ENCODE measurements around the gene TRIAP1.

The TRIAP1 gene

GRCh38 chr12:120472521-120472920 lies 26.3 kb upstream of the TRIAP1 start:
- Histone ChIP-seq H2AFZ (ENCODE audit: low read depth, low read length) (no peak overlapping the region), H3K4me3 (ENCODE audit: low read length) (no peak overlapping the region), H3K4me1 (ENCODE audit: low read length) (peaks cover 10% of the 10 kb centered on the region; the same call in 1 of the 2 replicates), H3K4me2 (ENCODE audit: low read length) (no peak overlapping the region), H3K9me3 (ENCODE audit: insufficient read depth, low read length) (no peaks in the 10 kb centered on the region), H3K27me3 (ENCODE audit: low read depth, low read length) (no peaks in the 10 kb centered on the region), H4K20me1 (ENCODE audit: insufficient read depth, low read length) (peaks cover 14% of the 10 kb centered on the region), H3K9ac (ENCODE audit: low read length) (no peak overlapping the region), H3K36me3 (replicated peaks; ENCODE audit: low read depth, low read length) (peaks cover 1% of the 10 kb centered on the region), H3K79me2 (ENCODE audit: low read length) (peaks cover 27% of the 10 kb centered on the region), H3K27ac (ENCODE audit: low read length) (no peak overlapping the region)
- TF ChIP-seq CTCF (IDR thresholded peaks at IDR 0.05; ENCODE audit: low read depth, low read length) (no peak), EZH2phosphoT487 (IDR thresholded peaks at IDR 0.05; ENCODE audit: low read depth) (no peak)

- no peaks in the 10 kb centered on the region for H3K9me3 ChIP-seq (ENCODE audit: insufficient read depth, low read length)
- no peak for TF ChIP-seq CTCF (IDR thresholded peaks at IDR 0.05; ENCODE audit: low read depth, low read length)
- no peak for TF ChIP-seq EZH2phosphoT487 (IDR thresholded peaks at IDR 0.05; ENCODE audit: low read depth)
Observed at GRCh38 chr12:120470150-120470784, 24.1 kb upstream of the TRIAP1 start.

GRCh38 chr12:120469450-120470149 lies 23.4 kb upstream of the TRIAP1 start, which contains the start of gene SRSF9:
Gene SRSF9, minus strand, starts transcription at chr12:120469748. Its CDS starts 139 bp downstream, at chr12:120469609.
- Histone ChIP-seq H3K27ac (ENCODE audit: low read length) (peak within 1 kb of the TSS; percentile 72), H3K4me3 (ENCODE audit: low read length) (peak within 1 kb of the TSS; percentile 89), H3K27me3 (ENCODE audit: low read depth, low read length) (no peaks in the 10 kb centered on the region), H3K79me2 (ENCODE audit: low read length) (peaks cover 55% of the 10 kb centered on the region), H3K9me3 (ENCODE audit: insufficient read depth, low read length) (no peaks in the 10 kb centered on the region), H3K36me3 (replicated peaks; ENCODE audit: low read depth, low read length) (peaks cover 26% of the 10 kb centered on the region), H2AFZ (ENCODE audit: low read depth, low read length) (peak within 1 kb of the TSS; percentile 68; the same call in 1 of the 2 replicates), H4K20me1 (ENCODE audit: insufficient read depth, low read length) (peaks cover 41% of the 10 kb centered on the region), H3K9ac (ENCODE audit: low read length) (peak within 1 kb of the TSS; percentile 82), H3K4me1 (ENCODE audit: low read length) (peaks cover 10% of the 10 kb centered on the region; the same call in 1 of the 2 replicates), H3K4me2 (ENCODE audit: low read length) (peak within 1 kb of the TSS; percentile 91)
- TF ChIP-seq EZH2phosphoT487 (IDR thresholded peaks at IDR 0.05; ENCODE audit: low read depth): no peak
- TF ChIP-seq CTCF (IDR thresholded peaks at IDR 0.05; ENCODE audit: low read depth, low read length): peak; percentile 74

More at GRCh38 chr12:120470150-120470784, 24.1 kb upstream of the TRIAP1 start:
- H3K4me1 ChIP-seq (ENCODE audit: low read length): peaks cover 13% of the 10 kb centered on the region; the same call in 1 of the 2 replicates
- peak overlapping the region; percentile 91 for H3K4me2 ChIP-seq (ENCODE audit: low read length)
- peaks cover 19% of the 10 kb centered on the region for H3K36me3 ChIP-seq (replicated peaks; ENCODE audit: low read depth, low read length)
- H3K27me3 ChIP-seq (ENCODE audit: low read depth, low read length): no peaks in the 10 kb centered on the region
- H3K4me3 ChIP-seq (ENCODE audit: low read length): peak overlapping the region; percentile 89
- H2AFZ ChIP-seq (ENCODE audit: low read depth, low read length): peak overlapping the region; percentile 68; the same call in 1 of the 2 replicates
- peak overlapping the region; percentile 67 for H3K9ac ChIP-seq (ENCODE audit: low read length)
- H3K79me2 ChIP-seq (ENCODE audit: low read length): peaks cover 49% of the 10 kb centered on the region
- peaks cover 37% of the 10 kb centered on the region for H4K20me1 ChIP-seq (ENCODE audit: insufficient read depth, low read length)
- no peak overlapping the region for H3K27ac ChIP-seq (ENCODE audit: low read length)

GRCh38 chr12:120468821-120469449 lies 22.8 kb upstream of the TRIAP1 start:
- H3K4me3 ChIP-seq (ENCODE audit: low read length): peak overlapping the region; percentile 89
- H3K4me2 ChIP-seq (ENCODE audit: low read length): peak overlapping the region; percentile 68
- TF ChIP-seq EZH2phosphoT487 (IDR thresholded peaks at IDR 0.05; ENCODE audit: low read depth) (no peak), CTCF (IDR thresholded peaks at IDR 0.05; ENCODE audit: low read depth, low read length) (peak; percentile 26; the same call in 1 of the 2 replicates)
- peak overlapping the region; percentile 82 for H3K9ac ChIP-seq (ENCODE audit: low read length)
- peaks cover 41% of the 10 kb centered on the region for H4K20me1 ChIP-seq (ENCODE audit: insufficient read depth, low read length)
- peaks cover 32% of the 10 kb centered on the region for H3K36me3 ChIP-seq (replicated peaks; ENCODE audit: low read depth, low read length)
- no peak overlapping the region for H2AFZ ChIP-seq (ENCODE audit: low read depth, low read length)
- no peaks in the 10 kb centered on the region for H3K9me3 ChIP-seq (ENCODE audit: insufficient read depth, low read length)
- peak overlapping the region; percentile 72 for H3K27ac ChIP-seq (ENCODE audit: low read length)
- H3K27me3 ChIP-seq (ENCODE audit: low read depth, low read length): no peaks in the 10 kb centered on the region
- peaks cover 8% of the 10 kb centered on the region; the same call in 1 of the 2 replicates for H3K4me1 ChIP-seq (ENCODE audit: low read length)
- H3K79me2 ChIP-seq (ENCODE audit: low read length): peaks cover 62% of the 10 kb centered on the region

All from OCI-LY3 (cell line).